HEK293 (cell line): ENCODE results near the gene BIRC7.

Experiments used
- BCL11A ChIP-seq: fragments of 450-650 bp; formaldehyde crosslinking; IDR thresholded peaks from 2 replicates; pipeline ENCODE4 v1.5.1; 2016; ENCODE audit warnings: low read depth, missing biosample characterization, missing genetic modification characterization
- CTCF ChIP-seq: fragments of 450-650 bp; formaldehyde crosslinking; IDR thresholded peaks from 2 replicates; pipeline ENCODE4 v1.5.1; 2016; ENCODE audit warnings: missing biosample characterization, missing genetic modification characterization
- GLI4 ChIP-seq: fragments of 450-650 bp; formaldehyde crosslinking; IDR thresholded peaks from 2 replicates; pipeline ENCODE4 v1.5.1; 2016; ENCODE audit warnings: missing biosample characterization, missing genetic modification characterization
- PRDM10 ChIP-seq: fragments of 450-650 bp; formaldehyde crosslinking; IDR thresholded peaks from 2 replicates; pipeline ENCODE4 v1.5.1; 2016; ENCODE audit warnings: missing biosample characterization, missing genetic modification characterization
- ZBTB7A ChIP-seq: fragments of 450-650 bp; formaldehyde crosslinking; IDR thresholded peaks from 2 replicates; pipeline ENCODE4 v1.5.1; 2016; ENCODE audit warnings: low read depth, missing biosample characterization, missing genetic modification characterization
- ZNF146 ChIP-seq: fragments of 450-650 bp; formaldehyde crosslinking; IDR thresholded peaks from 2 replicates; pipeline ENCODE4 v1.5.1; 2016; ENCODE audit warnings: missing biosample characterization, missing genetic modification characterization
- ZNF2 ChIP-seq: fragments of 450-650 bp; formaldehyde crosslinking; IDR thresholded peaks from 2 replicates; pipeline ENCODE4 v1.5.1; 2016; ENCODE audit warnings: missing biosample characterization, missing genetic modification characterization
- ZNF549 ChIP-seq: fragments of 450-650 bp; IDR thresholded peaks from 2 replicates; pipeline ENCODE4 v1.5.1; 2018; ENCODE audit warnings: missing biosample characterization, missing genetic modification characterization, mild to moderate bottlenecking, inconsistent platforms, moderate library complexity
- ZNF555 ChIP-seq: fragments of 450-650 bp; formaldehyde crosslinking; conservative IDR thresholded peaks from 2 replicates; pipeline ENCODE4 v1.5.1; 2017; ENCODE audit warnings: missing biosample characterization, mild to moderate bottlenecking, missing genetic modification characterization, inconsistent platforms
- ZNF571 ChIP-seq: fragments of 450-650 bp; formaldehyde crosslinking; IDR thresholded peaks from 2 replicates; pipeline ENCODE4 v1.5.0; 2017; ENCODE audit warnings: missing biosample characterization, missing genetic modification characterization
- ZNF707 ChIP-seq: fragments of 450-650 bp; formaldehyde crosslinking; IDR thresholded peaks from 2 replicates; pipeline ENCODE4 v1.5.1; 2016; ENCODE audit warnings: missing biosample characterization, missing genetic modification characterization
- ZNF792 ChIP-seq: fragments of 450-650 bp; formaldehyde crosslinking; IDR thresholded peaks from 2 replicates; pipeline ENCODE4 v1.5.1; 2016; ENCODE audit warnings: missing biosample characterization, missing genetic modification characterization

- TF ChIP-seq GLI4 (no peak), CTCF (tag by site-specific recombination) (no peak), PRDM10 (no peak), ZNF549 (tag by site-specific recombination) (no peak), BCL11A (no peak), ZNF2 (no peak), ZNF146 (no peak), ZNF571 (no peak), ZNF555 (tag by site-specific recombination) (no peak), ZBTB7A (no peak), ZNF707 (tag by site-specific recombination) (no peak), ZNF792 (tag by site-specific recombination) (no peak)
Measured at GRCh38 chr20:63268671-63269439, 33.1 kb downstream of the BIRC7 start.
